ENCODE data around the gene RAB23.

Gene RAB23

DNA sequence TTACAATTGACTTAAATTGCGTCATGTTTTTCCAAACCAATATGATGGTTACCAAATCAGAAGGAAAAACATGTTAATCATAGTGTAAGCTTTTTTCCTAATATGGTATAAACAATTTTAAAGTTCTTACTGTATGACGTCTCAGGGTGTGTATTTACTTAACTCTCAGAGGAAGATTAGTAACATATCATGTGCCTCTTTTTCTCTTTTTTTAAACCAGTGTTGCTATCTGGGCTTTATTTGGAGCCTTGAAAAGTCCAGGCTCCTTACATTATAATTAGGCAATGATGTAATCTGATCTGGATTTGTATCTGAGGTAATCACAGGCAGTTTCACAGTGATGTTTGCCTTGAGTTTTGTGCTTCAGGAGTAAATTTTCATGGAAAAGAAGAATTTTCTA lies 20.4 kb upstream of the RAB23 start:
- Histone ChIP-seq H3K27ac (ENCODE audit: low read depth, low read length) (no peak overlapping the region), H3K4me1 (ENCODE audit: insufficient read depth, low read length) (no peaks in the 10 kb centered on the region), H3K9me3 (ENCODE audit: insufficient read depth, low read depth, low read length) (no peaks in the 10 kb centered on the region), H3K9ac (ENCODE audit: low read depth, low read length) (no peak overlapping the region), H3K36me3 (ENCODE audit: insufficient read depth, low read length) (no peaks in the 10 kb centered on the region), H3K27me3 (ENCODE audit: insufficient read depth, low read length) (no peaks in the 10 kb centered on the region), H3K4me3 (ENCODE audit: low read length) (no peak overlapping the region)
- WGBS, result no CpG with 5 or more reads among the region's 2 CpGs

- Histone ChIP-seq H3K9ac (ENCODE audit: low read depth, low read length) (no peak overlapping the region), H3K27ac (ENCODE audit: low read depth, low read length) (no peak overlapping the region), H3K4me3 (ENCODE audit: low read length) (no peak overlapping the region), H3K4me1 (ENCODE audit: insufficient read depth, low read length) (peaks cover 12% of the 10 kb centered on the region), H3K36me3 (ENCODE audit: insufficient read depth, low read length) (no peaks in the 10 kb centered on the region), H3K9me3 (ENCODE audit: insufficient read depth, low read depth, low read length) (no peaks in the 10 kb centered on the region), H3K27me3 (ENCODE audit: insufficient read depth, low read length) (no peaks in the 10 kb centered on the region)
- WGBS, result 79% methylated on average over 2 of the region's 2 CpGs
Measured at GRCh38 chr6:57226221-57226620, 4.1 kb upstream of the RAB23 start.

DNA sequence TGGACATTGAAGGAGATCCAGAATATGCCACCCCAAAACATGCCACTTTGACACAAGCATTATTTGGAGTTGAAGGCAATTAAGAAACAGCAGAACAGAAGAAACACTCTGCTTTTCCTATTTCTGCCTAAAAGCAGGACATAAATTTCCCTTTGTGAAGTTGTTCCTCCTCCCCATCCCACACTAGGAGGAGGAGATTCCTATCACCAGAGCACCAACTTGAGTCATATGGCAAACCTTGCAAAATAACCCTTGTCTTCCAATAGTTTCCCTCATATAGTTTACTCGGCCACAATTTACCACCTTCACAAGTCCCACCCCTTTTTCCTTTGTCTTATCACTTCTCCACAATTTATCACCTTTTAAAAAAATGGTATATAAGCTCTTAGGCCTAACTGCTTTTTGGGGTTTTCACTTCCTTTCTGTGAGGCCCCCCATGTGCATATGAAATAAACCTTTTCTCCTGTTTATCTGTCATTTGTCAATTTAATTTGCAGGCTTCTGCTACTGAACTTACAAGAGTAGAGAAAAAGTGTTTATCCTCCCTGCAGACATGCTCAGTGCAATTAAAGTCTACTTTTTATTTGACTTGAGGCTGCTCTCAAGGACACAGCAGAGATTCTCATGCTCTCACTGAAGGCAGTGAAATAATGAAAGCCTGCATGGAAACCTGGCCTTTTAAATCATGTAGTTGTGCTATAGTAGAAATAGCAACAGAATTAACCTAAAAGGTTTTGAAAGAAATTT lies 2.8 kb upstream of the RAB23 start:
- Histone ChIP-seq H3K36me3 (ENCODE audit: insufficient read depth, low read length) (no peaks in the 10 kb centered on the region; the same call in 1 of the 2 replicates), H3K9me3 (ENCODE audit: insufficient read depth, low read depth, low read length) (peaks cover 5% of the 10 kb centered on the region; the same call in 1 of the 2 replicates), H3K27ac (ENCODE audit: low read depth, low read length) (no peak overlapping the region), H3K4me3 (ENCODE audit: low read length) (no peak overlapping the region), H3K9ac (ENCODE audit: low read depth, low read length) (no peak overlapping the region), H3K4me1 (ENCODE audit: insufficient read depth, low read length) (peaks cover 12% of the 10 kb centered on the region), H3K27me3 (ENCODE audit: insufficient read depth, low read length) (no peaks in the 10 kb centered on the region)
- WGBS, result 56% methylated on average over 1 of the region's 1 CpG

- Histone ChIP-seq H3K27ac (ENCODE audit: low read depth, low read length) (no peak overlapping the region), H3K4me3 (ENCODE audit: low read length) (peak overlapping the region; percentile 93), H3K36me3 (ENCODE audit: insufficient read depth, low read length) (no peaks in the 10 kb centered on the region; the same call in 1 of the 2 replicates)
Measured at GRCh38 chr6:57222743-57223077, 603 bp upstream of the RAB23 start.

DNA sequence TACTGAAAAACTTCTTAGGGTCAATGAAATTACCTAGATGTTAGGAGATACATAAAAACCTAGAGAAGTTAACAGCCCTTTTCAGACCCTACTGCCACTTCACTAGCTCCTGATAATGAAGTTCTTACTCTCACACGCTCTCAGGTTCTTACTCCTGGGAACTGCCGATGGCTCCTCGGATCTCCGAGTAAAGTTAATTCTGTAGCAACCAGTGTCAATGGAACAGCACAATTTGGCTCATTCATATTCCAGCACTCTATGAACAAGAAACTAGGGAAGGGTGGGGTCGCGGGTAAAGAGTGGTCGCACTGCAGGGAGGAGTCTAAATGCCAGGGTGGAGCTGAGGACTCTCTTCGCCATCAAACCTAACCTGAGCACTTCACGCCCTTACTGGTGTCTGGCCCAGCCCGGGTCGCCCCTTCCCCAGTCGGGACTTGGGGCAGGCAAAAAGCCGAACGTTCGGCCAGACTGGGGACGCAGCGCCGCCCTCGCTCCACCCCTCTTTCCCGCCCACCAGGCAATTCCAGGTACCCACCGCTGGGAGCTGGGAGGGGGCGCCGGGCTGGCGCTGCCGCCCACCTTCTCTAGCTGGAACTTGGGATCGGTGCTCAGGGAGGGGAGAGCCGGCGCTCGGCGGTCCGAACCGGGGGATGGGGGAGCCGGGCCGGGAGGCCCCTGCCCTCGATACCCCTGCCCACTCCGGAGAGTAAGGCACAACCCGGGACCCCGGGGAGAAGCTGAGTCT lies 744 bp downstream of the RAB23 start:
- Histone ChIP-seq H3K36me3 (ENCODE audit: insufficient read depth, low read length) (no peaks in the 10 kb centered on the region; the same call in 1 of the 2 replicates), H3K9ac (ENCODE audit: low read depth, low read length) (peak overlapping the region; percentile 89), H3K9me3 (ENCODE audit: insufficient read depth, low read depth, low read length) (peaks cover 6% of the 10 kb centered on the region; the same call in 1 of the 2 replicates), H3K27ac (ENCODE audit: low read depth, low read length) (peak overlapping the region; percentile 92), H3K27me3 (ENCODE audit: insufficient read depth, low read length) (no peaks in the 10 kb centered on the region), H3K4me1 (ENCODE audit: insufficient read depth, low read length) (peaks cover 10% of the 10 kb centered on the region), H3K4me3 (ENCODE audit: low read length) (peak overlapping the region; percentile 93)
- under 1% methylated on average over 36 of the region's 38 CpGs for WGBS

More at GRCh38 chr6:57222743-57223077, 603 bp upstream of the RAB23 start:
- Histone ChIP-seq H3K9ac (ENCODE audit: low read depth, low read length) (peak overlapping the region; percentile 65; the same call in 1 of the 2 replicates), H3K4me1 (ENCODE audit: insufficient read depth, low read length) (peaks cover 12% of the 10 kb centered on the region), H3K9me3 (ENCODE audit: insufficient read depth, low read depth, low read length) (peaks cover 6% of the 10 kb centered on the region; the same call in 1 of the 2 replicates), H3K27me3 (ENCODE audit: insufficient read depth, low read length) (no peaks in the 10 kb centered on the region)
- 49% methylated on average over 5 of the region's 5 CpGs for WGBS

DNA sequence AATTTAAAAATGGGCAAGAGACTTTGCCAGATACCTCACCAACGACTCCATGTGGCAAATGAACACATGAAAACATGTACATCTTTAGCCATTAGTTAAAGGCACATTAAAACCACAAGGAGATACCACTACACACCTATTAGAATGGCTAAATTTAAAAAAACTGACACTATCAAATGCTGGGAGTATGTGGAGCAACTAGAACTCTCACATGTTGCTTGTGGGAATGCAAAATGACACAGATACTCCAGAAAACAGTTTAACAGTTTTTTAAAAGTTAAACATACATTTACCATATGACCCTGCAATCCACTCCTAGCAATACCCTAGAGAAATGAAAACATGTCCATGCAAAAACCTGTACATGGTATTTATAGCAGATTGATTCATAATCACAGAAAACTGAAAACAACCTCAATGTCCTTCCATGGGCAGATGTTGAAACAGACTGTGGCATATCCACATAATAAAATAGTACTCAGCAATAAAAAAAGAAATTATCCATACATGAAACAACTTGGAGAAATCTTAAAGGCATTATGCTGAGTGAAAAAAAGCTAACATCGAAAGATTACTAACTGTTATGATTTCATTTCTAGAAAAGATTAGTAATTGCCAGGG lies 1.9 kb downstream of the RAB23 start:
- Histone ChIP-seq H3K27me3 (ENCODE audit: insufficient read depth, low read length) (no peaks in the 10 kb centered on the region), H3K36me3 (ENCODE audit: insufficient read depth, low read length) (no peaks in the 10 kb centered on the region; the same call in 1 of the 2 replicates), H3K27ac (ENCODE audit: low read depth, low read length) (no peak overlapping the region), H3K4me1 (ENCODE audit: insufficient read depth, low read length) (peaks cover 4% of the 10 kb centered on the region; the same call in 1 of the 2 replicates), H3K9me3 (ENCODE audit: insufficient read depth, low read depth, low read length) (peaks cover 6% of the 10 kb centered on the region; the same call in 1 of the 2 replicates), H3K9ac (ENCODE audit: low read depth, low read length) (no peak overlapping the region), H3K4me3 (ENCODE audit: low read length) (peak overlapping the region; percentile 93)
- WGBS, result 100% methylated on average over 2 of the region's 2 CpGs

- Histone ChIP-seq H3K4me1 (ENCODE audit: insufficient read depth, low read length) (peaks cover 3% of the 10 kb centered on the region; the same call in 1 of the 2 replicates), H3K9ac (ENCODE audit: low read depth, low read length) (no peak overlapping the region), H3K9me3 (ENCODE audit: insufficient read depth, low read depth, low read length) (peaks cover 6% of the 10 kb centered on the region; the same call in 1 of the 2 replicates), H3K27ac (ENCODE audit: low read depth, low read length) (no peak overlapping the region), H3K4me3 (ENCODE audit: low read length) (no peak overlapping the region), H3K36me3 (ENCODE audit: insufficient read depth, low read length) (no peaks in the 10 kb centered on the region; the same call in 1 of the 2 replicates), H3K27me3 (ENCODE audit: insufficient read depth, low read length) (no peaks in the 10 kb centered on the region)
- 94% methylated on average over 11 of the region's 11 CpGs for WGBS
Measured at GRCh38 chr6:57217270-57217669, 4.8 kb downstream of the RAB23 start.

DNA sequence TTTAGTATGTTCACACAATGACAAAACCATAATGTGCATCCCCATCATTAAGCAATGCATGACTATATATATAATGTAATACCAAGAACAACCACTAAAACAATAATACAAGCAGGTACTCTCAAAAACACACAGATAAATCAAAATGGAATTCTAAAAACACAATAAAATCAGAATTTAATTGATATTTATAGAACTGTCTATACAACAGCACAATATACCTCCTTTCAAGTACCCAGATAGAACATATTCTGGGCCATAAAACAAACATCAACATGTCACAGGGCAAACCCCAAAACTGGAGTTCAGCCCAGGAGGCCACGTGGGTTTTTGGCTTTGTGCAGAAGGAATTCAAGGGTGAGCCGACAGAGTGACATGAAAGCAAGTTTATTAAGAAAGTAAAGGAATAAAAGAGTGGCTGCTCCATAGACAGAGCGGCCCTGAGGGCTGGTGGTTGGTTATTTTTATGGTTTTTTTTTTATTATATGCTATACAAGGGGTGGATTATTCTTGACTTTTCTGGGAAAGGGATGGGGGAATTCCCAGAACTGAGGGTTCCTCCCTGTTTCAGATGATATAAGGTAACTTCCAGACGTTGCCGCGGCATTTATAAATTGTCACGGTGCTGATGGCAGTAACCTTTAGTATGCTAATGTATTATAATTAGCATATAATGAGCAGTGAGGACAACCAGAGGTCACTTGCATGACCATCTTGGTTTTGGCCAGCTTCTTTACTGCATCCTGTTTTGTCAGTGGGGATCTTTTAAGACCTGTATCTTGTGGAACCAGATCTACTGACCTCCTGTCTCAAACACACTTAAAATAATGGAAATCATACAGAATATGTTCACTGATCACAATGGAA lies 5.6 kb downstream of the RAB23 start:
- no peak overlapping the region for H3K9ac ChIP-seq (ENCODE audit: low read depth, low read length)
- no peaks in the 10 kb centered on the region; the same call in 1 of the 2 replicates for H3K36me3 ChIP-seq (ENCODE audit: insufficient read depth, low read length)
- peaks cover 3% of the 10 kb centered on the region; the same call in 1 of the 2 replicates for H3K4me1 ChIP-seq (ENCODE audit: insufficient read depth, low read length)
- H3K9me3 ChIP-seq (ENCODE audit: insufficient read depth, low read depth, low read length), result peaks cover 6% of the 10 kb centered on the region; the same call in 1 of the 2 replicates
- no peaks in the 10 kb centered on the region for H3K27me3 ChIP-seq (ENCODE audit: insufficient read depth, low read length)
- WGBS, result 84% methylated on average over 7 of the region's 7 CpGs
- H3K4me3 ChIP-seq (ENCODE audit: low read length), result no peak overlapping the region
- H3K27ac ChIP-seq (ENCODE audit: low read depth, low read length), result no peak overlapping the region

DNA sequence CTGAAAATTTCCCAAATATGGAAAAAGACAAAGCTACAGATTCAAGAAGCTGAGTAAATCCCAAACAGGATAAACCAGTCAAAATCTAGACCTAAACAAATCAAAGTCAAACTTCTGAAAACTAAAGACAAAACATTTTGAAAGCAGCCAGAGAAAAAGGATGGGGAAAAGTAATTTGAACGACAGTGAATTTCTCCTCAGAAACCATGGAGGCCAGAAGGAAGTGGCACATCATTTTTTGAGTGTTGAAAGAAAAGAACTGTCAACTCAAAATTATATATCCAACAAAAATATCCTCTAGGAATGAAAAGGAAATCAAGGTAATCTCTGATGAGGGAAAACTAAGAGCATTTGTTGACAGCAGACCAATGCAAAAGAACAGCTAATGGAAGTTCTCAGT lies 6.8 kb downstream of the RAB23 start:
- 100% methylated on average over 1 of the region's 1 CpG for WGBS
- H3K4me3 ChIP-seq (ENCODE audit: low read length), result no peak overlapping the region
- no peak overlapping the region for H3K27ac ChIP-seq (ENCODE audit: low read depth, low read length)

GRCh38 chr6:57210060-57210459 lies 12.0 kb downstream of the RAB23 start:
- 96% methylated on average over 5 of the region's 5 CpGs for WGBS
- Histone ChIP-seq H3K27me3 (ENCODE audit: insufficient read depth, low read length) (no peaks in the 10 kb centered on the region), H3K4me1 (ENCODE audit: insufficient read depth, low read length) (peaks cover 14% of the 10 kb centered on the region), H3K9ac (ENCODE audit: low read depth, low read length) (no peak overlapping the region), H3K36me3 (ENCODE audit: insufficient read depth, low read length) (no peaks in the 10 kb centered on the region), H3K9me3 (ENCODE audit: insufficient read depth, low read depth, low read length) (no peaks in the 10 kb centered on the region), H3K27ac (ENCODE audit: low read depth, low read length) (no peak overlapping the region), H3K4me3 (ENCODE audit: low read length) (no peak overlapping the region)

More for the DNA sequence above, 6.8 kb downstream of the RAB23 start:
- Histone ChIP-seq H3K27me3 (ENCODE audit: insufficient read depth, low read length) (no peaks in the 10 kb centered on the region), H3K9me3 (ENCODE audit: insufficient read depth, low read depth, low read length) (peaks cover 4% of the 10 kb centered on the region; the same call in 1 of the 2 replicates), H3K36me3 (ENCODE audit: insufficient read depth, low read length) (no peaks in the 10 kb centered on the region; the same call in 1 of the 2 replicates), H3K4me1 (ENCODE audit: insufficient read depth, low read length) (peaks cover 3% of the 10 kb centered on the region; the same call in 1 of the 2 replicates), H3K9ac (ENCODE audit: low read depth, low read length) (no peak overlapping the region)
